ENCODE results near the gene GTF2F2.

DNA sequence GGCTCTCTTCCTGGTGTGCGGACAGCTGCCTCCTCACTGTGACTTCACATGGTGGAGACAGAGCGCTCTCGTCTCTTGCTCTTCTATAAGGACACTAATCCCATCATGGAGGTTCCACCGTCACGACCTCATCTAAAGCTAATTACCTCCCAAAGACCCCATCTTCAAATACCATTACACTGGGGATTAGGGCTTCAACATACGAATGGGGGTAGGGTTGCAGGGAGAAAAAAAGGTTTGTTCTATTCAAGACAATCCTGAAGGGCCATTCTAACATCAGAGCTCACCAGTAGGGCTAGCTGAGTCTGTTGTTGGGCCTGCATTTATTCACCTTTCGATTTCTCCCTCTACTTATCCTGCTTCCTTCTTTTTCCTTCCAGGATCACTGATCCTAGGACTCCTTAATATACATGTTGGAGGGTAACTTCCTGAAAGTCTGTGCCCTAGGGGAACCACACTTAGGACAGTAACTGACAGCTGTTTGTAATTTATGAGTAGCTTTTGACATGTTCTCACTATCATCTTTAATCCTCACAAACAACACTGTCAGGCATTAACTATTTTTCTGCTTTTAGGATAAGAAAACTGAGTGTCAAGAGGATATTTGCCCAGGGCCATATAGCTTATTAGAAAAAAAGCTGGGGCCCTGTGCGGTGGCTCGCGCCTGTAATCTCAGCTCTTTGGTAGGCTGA is 18.8 kb upstream of the GTF2F2 start:
- TF ChIP-seq CTCF (IDR thresholded peaks at IDR 0.05 in 4 of 5, conservative IDR thresholded peaks at IDR 0.05 in 1 of 5) (no peak), POLR2A (IDR thresholded peaks at IDR 0.05) (no peak)
